Measurements from ENCODE around the gene TENM4. TPM values are rescaled to one million over a fixed set of nuclear protein-coding genes. Genes with fewer than 3 reads are reported as not detected.

TENM4 gene
- total RNA-seq, 1 donor from 2014 or later = under 0.01 TPM

- DNase-seq (ENCODE audit: low read depth, low spot score) = no peak
Observed at GRCh38 chr11:78943154-78943553, 497.7 kb downstream of the TENM4 start.

GRCh38 chr11:78941226-78941851, 499.5 kb downstream of the TENM4 start:
- DNase-seq (ENCODE audit: low read depth, low spot score) = no peak

GRCh38 chr11:78940500-78941225, 500.2 kb downstream of the TENM4 start:
- DNase-seq (ENCODE audit: low read depth, low spot score) = no peak

- no peak for DNase-seq (ENCODE audit: low read depth, low spot score)
Observed at GRCh38 chr11:78938971-78939370, 501.9 kb downstream of the TENM4 start.

GRCh38 chr11:78938036-78938435, 502.8 kb downstream of the TENM4 start:
- DNase-seq (ENCODE audit: low read depth, low spot score) = no peak

GRCh38 chr11:78935398-78936068, 505.3 kb downstream of the TENM4 start:
- no peak for DNase-seq (ENCODE audit: low read depth, low spot score)

GRCh38 chr11:78933350-78933749, 507.5 kb downstream of the TENM4 start:
- no peak for DNase-seq (ENCODE audit: low read depth, low spot score)

GRCh38 chr11:78932757-78933156, 508.1 kb downstream of the TENM4 start:
- no peak for DNase-seq (ENCODE audit: low read depth, low spot score)

- no peak for DNase-seq (ENCODE audit: low read depth, low spot score)
Observed at GRCh38 chr11:78931891-78932290, 508.9 kb downstream of the TENM4 start.

- no peak for DNase-seq (ENCODE audit: low read depth, low spot score)
Observed at GRCh38 chr11:78930810-78931523, 509.9 kb downstream of the TENM4 start.

- no peak for DNase-seq (ENCODE audit: low read depth, low spot score)
Observed at GRCh38 chr11:78929906-78930220, 511.0 kb downstream of the TENM4 start.

- DNase-seq (ENCODE audit: low read depth, low spot score) = no peak
Observed at GRCh38 chr11:78929207-78929905, 511.5 kb downstream of the TENM4 start.

GRCh38 chr11:78927511-78927910, 513.3 kb downstream of the TENM4 start:
- DNase-seq (ENCODE audit: low read depth, low spot score) = no peak

GRCh38 chr11:78926633-78927338, 514.0 kb downstream of the TENM4 start:
- DNase-seq (ENCODE audit: low read depth, low spot score) = no peak

- DNase-seq (ENCODE audit: low read depth, low spot score) = no peak
Observed at GRCh38 chr11:78925387-78925786, 515.4 kb downstream of the TENM4 start.

- no peak for DNase-seq (ENCODE audit: low read depth, low spot score)
Observed at GRCh38 chr11:78922859-78923625, 517.8 kb downstream of the TENM4 start.

- no peak for DNase-seq (ENCODE audit: low read depth, low spot score)
Observed at GRCh38 chr11:78921509-78921908, 519.3 kb downstream of the TENM4 start.

GRCh38 chr11:78920329-78920728, 520.5 kb downstream of the TENM4 start:
- DNase-seq (ENCODE audit: low read depth, low spot score) = no peak

GRCh38 chr11:78916759-78917158, 524.1 kb downstream of the TENM4 start:
- DNase-seq (ENCODE audit: low read depth, low spot score) = no peak

GRCh38 chr11:78914503-78914902, 526.3 kb downstream of the TENM4 start:
- DNase-seq (ENCODE audit: low read depth, low spot score) = no peak
